Endometrium (tissue), 2 donors: ENCODE data around the gene RPS19BP1.

Source experiments
- FAIRE-seq: peaks from 2 replicates; lab custom pipeline; 2012; peaks lifted over from hg19 to GRCh38; lab: Jason Lieb, UNC
- donor health status: control.
- donor health status: control.

RPS19BP1 gene

GRCh38 chr22:39559456-39560105, 27.0 kb upstream of the RPS19BP1 start:
- FAIRE-seq: no peak

- FAIRE-seq: no peak
These were observed 26.4 kb upstream of the RPS19BP1 start for GRCh38 chr22:39558950-39559349.

GRCh38 chr22:39558254-39558727, 25.7 kb upstream of the RPS19BP1 start:
- no peak for FAIRE-seq

GRCh38 chr22:39556970-39557841, 24.7 kb upstream of the RPS19BP1 start:
- FAIRE-seq: no peak

- no peak for FAIRE-seq
These were observed 21.6 kb upstream of the RPS19BP1 start for GRCh38 chr22:39554151-39554550.

- FAIRE-seq: no peak
These were observed 20.9 kb upstream of the RPS19BP1 start for GRCh38 chr22:39553429-39553828.

GRCh38 chr22:39547587-39547947, 15.0 kb upstream of the RPS19BP1 start:
- no peak for FAIRE-seq

- no peak for FAIRE-seq
These were observed 14.5 kb upstream of the RPS19BP1 start for GRCh38 chr22:39546889-39547586.

GRCh38 chr22:39545386-39546365, 13.1 kb upstream of the RPS19BP1 start:
- no peak for FAIRE-seq

GRCh38 chr22:39543095-39543494, 10.5 kb upstream of the RPS19BP1 start:
- FAIRE-seq: no peak

GRCh38 chr22:39537975-39538374, 5.4 kb upstream of the RPS19BP1 start:
- FAIRE-seq: no peak

- no peak for FAIRE-seq
These were observed 4.2 kb upstream of the RPS19BP1 start for GRCh38 chr22:39536711-39537110.

GRCh38 chr22:39535831-39536449, 3.4 kb upstream of the RPS19BP1 start:
- no peak for FAIRE-seq

- no peak for FAIRE-seq
These were observed 2.8 kb upstream of the RPS19BP1 start for GRCh38 chr22:39535357-39535725.

- FAIRE-seq: no peak
These were observed 2.2 kb upstream of the RPS19BP1 start for GRCh38 chr22:39534591-39535356.

- FAIRE-seq: no peak
These were observed 1.6 kb upstream of the RPS19BP1 start for GRCh38 chr22:39534092-39534506.

GRCh38 chr22:39530692-39531331, 1.7 kb downstream of the RPS19BP1 start:
- no peak for FAIRE-seq

GRCh38 chr22:39530116-39530515, 2.4 kb downstream of the RPS19BP1 start:
- FAIRE-seq: no peak

- no peak for FAIRE-seq
These were observed 3.1 kb downstream of the RPS19BP1 start for GRCh38 chr22:39529487-39529851.
